GM18507 (cell line): ENCODE measurements around the gene GAS1.

Experiments
- DNase-seq: peaks from one replicate; pipeline ENCODE4 v3.0.0; 2011; ENCODE audit warnings: low read depth; ENCODE audit not compliant: insufficient read length; ENCODE audit errors: extremely low spot score
- FAIRE-seq: peaks from 2 replicates; lab custom pipeline; 2011; peaks lifted over from hg19 to GRCh38; lab: Jason Lieb, UNC

GAS1 gene

DNA sequence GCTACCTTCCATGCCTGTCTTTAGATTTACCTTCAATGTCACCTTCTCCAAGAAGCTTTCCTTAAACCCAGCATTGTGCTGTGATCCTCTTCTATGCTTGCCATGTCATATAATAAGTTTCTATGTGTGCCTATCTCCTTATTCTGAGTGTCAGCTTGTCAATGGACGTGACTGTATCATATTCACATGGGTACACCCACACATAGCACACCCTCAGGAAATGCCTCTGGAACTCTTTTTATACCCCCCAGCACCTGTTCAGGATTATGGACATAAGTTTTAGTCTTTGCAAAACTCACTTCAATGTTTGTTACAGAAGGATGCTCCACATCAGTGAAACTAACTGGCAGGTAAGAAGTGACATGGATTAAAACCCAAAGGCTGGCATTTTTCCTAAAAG lies 7.4 kb downstream of the GAS1 start:
- DNase-seq (no peak), FAIRE-seq (no peak)

- no peak for DNase-seq
- FAIRE-seq = no peak
These were observed 8.0 kb downstream of the GAS1 start for GRCh38 chr9:86939321-86939720.

- DNase-seq (no peak), FAIRE-seq (no peak)
These were observed 8.5 kb downstream of the GAS1 start for GRCh38 chr9:86938780-86939179.

DNA sequence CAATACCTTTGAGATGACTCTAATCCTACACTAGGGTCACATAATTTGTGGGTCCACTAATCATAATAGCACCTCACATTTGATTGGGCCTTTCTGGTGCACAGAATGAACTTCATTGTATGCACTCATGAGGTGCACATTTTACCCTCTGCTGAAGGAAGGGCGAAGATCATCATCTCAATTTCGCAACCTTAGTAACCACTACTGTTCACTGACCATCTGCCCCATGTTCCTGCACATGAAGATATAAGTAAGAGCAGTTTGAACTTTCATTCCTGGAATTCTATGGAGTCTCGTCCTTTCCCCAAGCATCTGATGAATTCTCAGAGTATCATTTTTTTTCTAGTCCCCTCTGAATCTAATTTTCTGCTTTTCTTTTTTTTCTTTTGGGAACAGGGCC lies 21.2 kb downstream of the GAS1 start:
- FAIRE-seq (no peak), DNase-seq (no peak)

- no peak for FAIRE-seq
- no peak for DNase-seq
These were observed 21.6 kb downstream of the GAS1 start for GRCh38 chr9:86925686-86926085.

DNA sequence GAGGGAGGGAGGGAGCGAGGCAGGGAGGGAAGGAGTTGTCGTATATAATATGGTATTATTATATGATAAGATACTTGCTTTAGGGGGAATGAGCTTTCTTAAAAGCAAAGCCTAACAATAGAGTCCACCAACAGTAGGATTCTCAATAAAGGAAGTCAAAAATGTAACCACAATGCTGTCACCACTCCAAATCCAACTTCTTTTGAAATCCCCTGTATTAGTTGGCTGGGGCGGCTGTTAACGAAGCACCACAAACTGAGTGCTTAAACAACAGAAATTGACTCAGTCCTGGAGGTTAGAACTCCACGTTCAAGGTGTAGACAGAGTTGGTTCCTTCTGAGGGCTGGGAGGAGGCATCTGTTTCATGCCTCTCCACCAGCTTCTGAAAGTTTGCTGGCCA lies 23.1 kb downstream of the GAS1 start:
- FAIRE-seq = no peak
- DNase-seq = no peak

DNA sequence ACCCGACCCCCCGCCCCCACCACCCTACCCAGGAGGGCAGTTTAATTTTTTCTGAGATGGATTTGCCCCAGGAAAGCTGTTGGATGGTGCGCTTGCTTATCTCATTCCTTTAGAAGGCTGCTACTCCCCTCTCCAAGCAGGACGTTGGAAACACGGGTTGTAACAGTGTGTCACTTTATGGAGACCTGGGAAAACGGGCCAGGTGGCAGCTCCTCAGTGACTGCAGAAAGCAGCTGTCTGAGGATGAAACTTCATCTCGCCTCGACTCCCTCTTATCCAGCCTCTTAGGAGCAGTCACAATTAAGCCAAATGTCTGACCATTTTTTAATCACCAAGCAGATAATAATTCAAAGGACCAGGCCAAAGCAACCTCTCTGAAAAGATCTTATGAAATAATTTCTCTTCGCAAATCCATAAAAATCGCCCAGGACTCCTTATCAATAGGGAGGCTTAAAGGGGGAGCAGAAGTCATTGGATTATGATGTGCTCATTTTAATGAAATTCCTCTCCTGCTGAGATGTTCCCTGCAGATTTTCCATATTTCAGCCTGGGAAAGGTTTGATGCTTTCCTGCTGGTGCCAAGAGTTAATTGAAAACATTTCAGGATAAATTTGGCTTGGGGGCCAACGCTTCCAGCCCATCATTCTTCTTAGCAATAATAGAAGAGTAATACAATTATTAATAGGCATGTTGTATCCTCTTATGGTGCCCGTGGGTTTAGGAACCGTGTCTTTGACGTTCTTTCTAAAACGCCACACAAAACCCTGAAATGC lies 26.0 kb downstream of the GAS1 start:
- no peak for FAIRE-seq
- DNase-seq = no peak

DNA sequence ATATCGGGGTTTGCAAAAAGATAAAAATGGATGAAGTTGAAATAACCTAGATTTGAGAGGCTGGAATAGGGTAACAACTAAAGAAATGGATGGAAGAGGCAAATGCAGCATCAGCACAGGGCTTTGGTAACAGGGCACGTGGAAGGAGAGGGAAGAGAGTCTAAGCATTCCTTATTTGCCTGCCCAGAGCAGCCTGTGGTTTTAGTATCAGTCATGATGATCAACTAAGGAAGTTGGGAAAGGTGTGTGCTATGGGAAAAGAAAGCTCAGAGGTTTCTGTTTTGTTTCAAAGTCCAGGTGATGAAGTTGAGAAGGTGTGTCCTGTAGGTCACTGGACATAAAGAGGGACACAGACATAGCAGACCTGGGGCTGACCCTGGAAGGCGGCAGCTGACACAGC lies 28.8 kb downstream of the GAS1 start:
- FAIRE-seq = no peak
- no peak for DNase-seq

- FAIRE-seq = no peak
- no peak for DNase-seq
These were observed 35.1 kb downstream of the GAS1 start for GRCh38 chr9:86912210-86912609.

DNA sequence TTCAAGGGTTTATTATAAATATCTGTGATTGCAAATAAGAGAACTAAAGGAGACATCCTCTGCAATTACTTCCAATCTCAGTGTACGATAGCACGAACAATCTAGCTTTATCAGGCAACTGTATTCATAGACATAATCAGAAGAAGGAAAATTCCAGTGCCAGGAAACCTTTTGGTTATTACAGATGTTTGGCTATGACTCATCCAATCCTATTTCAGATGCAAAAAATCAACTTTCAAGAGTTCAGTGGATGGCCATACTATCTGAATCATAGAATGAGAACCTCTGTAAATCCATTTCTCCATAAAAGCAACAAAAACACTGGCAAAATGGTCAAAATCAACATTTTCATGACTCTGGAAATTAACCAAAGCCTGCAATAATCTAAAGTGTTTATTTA lies 37.9 kb downstream of the GAS1 start:
- FAIRE-seq = no peak

DNA sequence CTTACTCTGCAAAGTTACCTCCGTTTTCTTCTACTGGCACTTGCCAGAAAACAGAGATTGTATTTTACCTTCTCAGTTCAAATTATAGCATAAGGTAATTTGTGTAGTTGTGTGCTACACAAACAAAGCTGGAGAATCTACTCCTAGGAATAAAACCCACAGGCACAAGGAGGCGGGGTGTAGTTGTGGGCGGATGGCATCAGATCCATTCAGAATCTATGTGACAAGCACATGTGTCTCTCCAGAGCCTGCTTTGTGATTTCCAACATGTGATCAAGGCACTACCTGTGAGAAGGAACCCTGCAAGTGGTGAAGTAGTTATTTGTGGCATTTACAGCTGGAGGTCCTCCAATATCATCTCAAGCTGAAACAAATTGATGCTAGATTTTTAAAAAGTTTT lies 39.0 kb downstream of the GAS1 start:
- DNase-seq = no peak
- no peak for FAIRE-seq

More for the DNA sequence above, 37.9 kb downstream of the GAS1 start:
- no peak for DNase-seq

- FAIRE-seq = no peak
These were observed 40.0 kb downstream of the GAS1 start for GRCh38 chr9:86907346-86907745.

GRCh38 chr9:86903734-86904085 lies 43.6 kb downstream of the GAS1 start:
- no peak for FAIRE-seq

More at GRCh38 chr9:86907346-86907745, 40.0 kb downstream of the GAS1 start:
- no peak for DNase-seq

GRCh38 chr9:86902991-86903733 lies 44.1 kb downstream of the GAS1 start:
- no peak for FAIRE-seq
- DNase-seq = no peak

More at GRCh38 chr9:86903734-86904085, 43.6 kb downstream of the GAS1 start:
- no peak for DNase-seq

DNA sequence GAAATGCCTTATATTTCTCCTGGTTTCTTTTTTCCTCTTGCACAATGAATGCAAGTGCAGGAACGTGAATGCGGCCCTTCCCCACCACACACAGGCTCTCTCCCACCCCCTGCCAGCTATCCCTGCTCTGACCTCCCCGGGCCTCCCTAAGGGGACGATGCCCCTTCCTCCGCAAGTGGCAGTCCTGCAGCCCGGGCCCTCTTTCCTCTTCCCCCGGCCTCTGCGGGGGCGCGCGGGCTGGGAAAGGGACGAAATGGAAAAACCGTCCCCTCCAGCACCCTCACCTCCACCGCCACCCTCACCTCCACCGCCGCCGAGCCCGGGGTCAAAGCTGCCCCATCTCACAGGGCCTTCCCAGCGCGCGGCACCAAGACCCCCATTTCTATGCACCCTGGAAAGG lies 44.7 kb downstream of the GAS1 start:
- FAIRE-seq = no peak

GRCh38 chr9:86902176-86902575 lies 45.1 kb downstream of the GAS1 start:
- no peak for DNase-seq
- FAIRE-seq = no peak

More for the DNA sequence above, 44.7 kb downstream of the GAS1 start:
- no peak for DNase-seq

- DNase-seq = no peak
- no peak for FAIRE-seq
These were observed 45.8 kb downstream of the GAS1 start for GRCh38 chr9:86901511-86901910.
